HS-27A (cell line): Measurements from ENCODE around the gene RASSF5.
"Not testable (repeated sequence)": the region's sequence is repeated elsewhere in the genome, so short reads cannot be mapped to it uniquely, and the experiment has no call there.

ENCODE experiments used
- DNase-seq: peaks from one replicate; pipeline ENCODE4 v3.0.0-alpha.2; 2012; ENCODE audit warnings: low read depth, missing footprints

RASSF5 gene

DNA sequence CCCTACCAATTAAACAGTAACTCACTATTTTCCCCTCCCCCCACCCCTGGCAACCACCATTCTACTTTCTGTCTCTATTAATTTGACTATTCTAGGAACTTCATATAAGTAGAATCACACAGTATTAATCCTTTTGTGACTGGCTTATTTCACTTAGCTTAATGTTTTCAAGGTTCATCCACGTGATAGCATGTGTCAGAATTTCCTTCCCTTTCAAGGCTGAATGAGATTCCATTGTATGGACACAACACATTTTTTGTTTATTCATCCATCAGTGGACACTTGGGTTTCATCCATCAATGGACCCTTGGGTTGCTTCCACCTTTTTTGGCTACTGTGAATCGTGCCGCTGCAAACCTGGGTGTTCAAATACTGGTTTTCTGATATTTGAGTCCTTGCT lies 63.2 kb downstream of the RASSF5 start:
- DNase-seq = no peak

- no peak for DNase-seq
Measured at GRCh38 chr1:206572835-206573234, 65.5 kb downstream of the RASSF5 start.

GRCh38 chr1:206573319-206573718 lies 66.0 kb downstream of the RASSF5 start:
- DNase-seq = no peak

DNA sequence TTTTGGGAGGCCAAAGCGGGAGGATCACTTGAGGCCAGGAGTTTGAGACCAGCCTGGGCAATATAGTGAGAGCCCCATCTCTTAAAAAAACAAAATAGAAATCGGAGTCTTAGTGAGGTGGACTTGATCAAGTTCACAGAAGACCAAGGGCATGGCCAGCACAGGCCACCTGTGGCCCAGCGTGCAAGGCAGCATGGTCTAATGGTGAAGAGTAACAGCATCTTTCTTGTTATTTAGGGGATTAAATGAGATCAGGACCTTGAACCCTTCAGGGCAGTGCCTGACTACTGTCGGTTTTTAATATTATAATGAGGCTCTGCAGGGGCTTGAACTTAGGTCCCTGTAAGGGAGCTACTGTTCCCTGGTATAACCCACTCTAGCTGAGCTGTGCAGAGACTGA lies 66.4 kb downstream of the RASSF5 start:
- DNase-seq = no peak

DNA sequence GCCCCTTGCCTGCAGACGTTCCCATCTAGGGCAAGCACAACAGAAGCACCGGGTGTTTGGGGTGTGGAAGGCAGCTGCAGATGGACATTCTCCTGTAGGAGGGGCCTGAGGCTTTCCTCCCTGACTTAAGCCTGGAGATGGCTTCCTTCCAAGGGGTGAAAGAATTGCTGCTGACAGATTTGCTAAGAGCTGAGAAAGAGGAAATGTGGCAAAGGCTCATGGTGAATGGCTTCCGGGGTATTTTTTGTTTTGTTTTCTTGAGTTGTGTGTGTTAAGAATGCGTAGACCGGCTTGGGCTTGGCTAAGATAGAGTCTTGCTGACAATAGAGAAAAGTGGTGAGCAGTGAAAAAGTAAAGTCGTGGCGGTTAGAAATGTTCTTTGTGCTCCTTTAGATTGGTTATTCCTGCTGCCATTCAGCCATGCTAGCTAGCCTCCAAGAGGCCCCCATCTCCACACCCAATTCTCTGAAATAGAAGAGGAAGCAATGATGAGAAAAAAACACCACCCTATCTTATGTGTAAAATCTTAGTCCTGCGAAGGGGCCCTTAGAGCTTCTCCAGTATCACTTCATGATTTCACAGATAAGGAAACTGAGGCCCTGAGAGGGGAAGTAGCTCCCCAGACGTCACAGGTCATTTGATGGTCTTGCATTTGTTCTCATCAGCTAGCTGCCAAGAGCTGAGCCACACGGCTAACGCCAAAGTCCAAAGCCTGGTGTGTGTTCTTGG lies 68.0 kb downstream of the RASSF5 start:
- DNase-seq = no peak

GRCh38 chr1:206575894-206576737 lies 68.8 kb downstream of the RASSF5 start:
- DNase-seq = no peak

- DNase-seq = no peak
Measured at GRCh38 chr1:206577626-206578025, 70.3 kb downstream of the RASSF5 start.

DNA sequence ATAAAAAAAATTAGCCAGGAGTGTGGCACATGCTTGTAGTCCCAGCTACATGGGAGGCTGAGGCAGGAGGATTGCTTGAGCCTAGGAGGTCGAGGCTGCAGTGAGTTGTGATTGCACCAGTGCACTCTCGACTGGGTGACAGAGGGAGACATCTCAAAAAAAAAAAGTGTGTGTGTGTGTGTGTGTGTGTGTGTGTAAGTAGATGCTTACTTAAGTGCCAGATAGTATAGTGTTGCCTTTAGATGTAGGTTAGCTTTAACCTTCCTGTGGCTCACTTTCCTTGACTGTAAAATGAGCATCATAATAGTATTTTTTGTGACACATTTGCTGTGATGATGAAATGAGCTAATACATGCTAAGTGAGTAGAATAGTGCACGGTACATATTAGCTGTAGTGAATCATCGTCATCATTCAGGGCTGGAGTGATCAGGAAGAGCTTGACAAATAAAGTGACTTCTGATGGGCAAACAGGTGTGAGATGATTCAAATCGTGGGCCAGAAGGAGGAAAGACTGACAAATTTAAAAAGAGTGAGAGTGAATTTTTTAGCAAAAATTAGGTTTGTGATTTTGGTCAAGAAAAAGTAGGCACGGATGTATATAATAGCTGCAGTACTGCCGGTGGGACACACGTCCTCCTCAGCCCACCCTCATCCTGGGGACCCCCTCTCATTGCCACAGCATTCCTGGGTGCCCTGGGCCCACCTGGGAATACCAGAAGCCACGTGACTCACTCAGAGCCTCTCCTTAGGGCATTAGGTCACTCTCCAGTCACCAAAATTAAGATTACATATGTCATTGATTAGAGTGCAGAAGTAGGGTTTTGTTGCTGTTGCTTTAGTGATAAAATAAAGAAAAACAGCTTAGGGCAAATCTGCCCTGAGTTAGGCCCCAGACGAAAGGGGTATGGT lies 71.0 kb downstream of the RASSF5 start:
- DNase-seq = no peak

DNA sequence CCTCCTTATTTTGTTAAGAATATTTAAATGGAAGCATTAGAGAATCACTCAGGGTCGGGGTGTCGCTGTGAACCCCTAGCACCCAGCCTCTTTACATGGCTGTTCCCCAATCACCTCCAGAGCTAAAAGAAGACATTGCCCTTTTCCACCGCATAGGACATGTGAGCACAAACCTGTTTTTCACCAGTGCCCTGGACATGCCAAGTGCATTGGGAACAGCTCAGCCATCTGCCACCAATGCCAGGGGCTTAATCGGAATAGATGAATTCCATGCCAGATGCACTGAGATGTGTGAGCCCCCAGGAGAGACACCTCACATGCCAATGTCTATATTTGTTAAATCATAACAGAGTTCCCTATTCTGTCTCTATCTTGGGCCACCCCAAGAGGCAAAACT lies 71.6 kb downstream of the RASSF5 start:
- no peak for DNase-seq

DNA sequence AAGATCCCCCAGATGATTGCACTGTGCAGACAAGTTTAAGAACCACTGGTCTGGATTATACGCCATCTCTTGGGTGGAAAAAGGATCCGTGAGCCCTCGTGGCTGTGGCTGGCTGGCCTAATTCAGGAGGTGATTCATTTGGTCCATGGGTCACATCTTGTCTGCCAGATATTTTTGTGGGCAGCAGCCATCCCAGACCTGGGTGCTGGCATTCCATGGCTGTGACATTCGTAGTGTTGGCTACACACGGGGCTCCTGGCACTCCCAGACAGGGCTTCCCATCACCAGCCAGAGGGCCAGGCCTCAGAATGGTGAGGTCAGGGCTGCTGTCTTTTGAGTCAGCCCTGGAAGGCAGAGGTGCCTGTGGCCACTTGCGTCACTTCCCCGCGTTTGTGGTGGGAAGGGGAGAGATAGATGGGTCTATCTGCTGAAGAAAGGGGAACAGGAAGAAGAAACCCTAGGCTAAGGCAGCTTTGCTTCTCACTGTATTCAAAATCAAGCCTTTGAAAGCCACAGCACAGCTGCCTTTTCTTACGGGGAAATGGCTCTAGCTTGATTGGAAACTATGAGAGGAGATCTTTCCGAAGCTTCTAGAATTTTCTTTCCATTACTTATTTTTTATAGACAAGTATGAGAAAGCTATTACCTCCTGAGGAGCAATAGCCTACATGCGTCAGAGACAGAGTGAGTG lies 72.6 kb downstream of the RASSF5 start:
- no peak for DNase-seq

GRCh38 chr1:206580438-206581113 lies 73.2 kb downstream of the RASSF5 start:
- no peak for DNase-seq

DNA sequence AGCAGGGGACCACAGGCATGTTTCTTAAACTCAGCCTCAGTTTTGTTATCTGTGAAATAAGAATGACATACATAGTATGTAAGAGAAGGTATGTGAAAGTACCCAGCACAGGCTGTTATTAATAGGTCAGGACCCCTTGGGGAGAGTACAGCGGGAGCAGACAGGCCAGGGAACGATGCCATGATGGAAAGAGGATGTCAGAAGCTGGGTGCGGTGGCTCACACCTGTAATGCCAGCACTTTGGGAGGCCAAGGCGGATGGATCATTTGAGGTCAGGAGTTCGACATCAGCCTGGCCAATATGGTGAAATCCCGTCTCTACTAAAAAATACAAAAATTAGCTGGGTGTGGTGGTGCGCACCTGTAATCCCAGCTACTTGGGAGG lies 73.8 kb downstream of the RASSF5 start:
- DNase-seq = not testable (repeated sequence)

DNA sequence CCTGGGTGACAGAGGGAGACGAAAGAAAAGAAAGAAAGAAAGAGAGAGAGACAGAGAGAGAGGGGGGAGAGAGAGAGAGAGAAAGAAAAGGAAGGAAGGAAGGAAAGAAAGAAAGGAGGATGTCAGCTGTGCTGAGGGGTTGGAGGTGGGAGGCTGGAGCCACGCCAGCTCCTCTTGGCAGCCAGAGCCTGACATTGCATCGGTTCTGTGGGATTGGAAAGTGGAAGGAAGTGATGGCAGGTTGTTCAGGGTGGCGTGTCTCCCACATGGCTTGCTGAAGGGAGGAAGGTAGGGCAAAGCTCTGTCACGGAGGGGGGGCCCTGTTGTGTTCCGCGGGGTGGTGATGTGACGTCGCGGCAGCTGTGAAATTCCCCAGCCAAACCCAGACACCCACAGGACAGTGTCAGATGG lies 74.2 kb downstream of the RASSF5 start:
- no peak for DNase-seq

DNA sequence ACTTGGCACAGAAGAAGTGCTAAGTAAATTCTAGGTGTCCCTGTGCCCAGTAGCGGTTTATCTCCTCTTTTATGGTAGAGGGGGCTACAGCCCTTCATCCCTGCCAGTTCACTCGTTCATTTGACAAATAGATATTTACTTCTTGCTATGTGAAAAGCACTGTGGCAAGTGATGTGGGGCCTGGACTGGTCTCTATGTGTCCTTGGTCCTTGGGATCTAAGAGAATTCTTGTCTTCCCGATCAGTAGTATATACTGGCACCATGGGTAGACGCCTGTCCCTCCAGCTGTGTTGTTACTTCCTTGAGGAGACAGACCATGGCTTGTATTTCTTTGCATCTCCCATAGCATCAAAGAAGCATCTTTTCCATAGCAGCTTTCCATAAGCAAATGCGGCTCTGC lies 75.2 kb downstream of the RASSF5 start:
- DNase-seq = no peak

GRCh38 chr1:206582971-206583706 lies 75.8 kb downstream of the RASSF5 start:
- no peak for DNase-seq

DNA sequence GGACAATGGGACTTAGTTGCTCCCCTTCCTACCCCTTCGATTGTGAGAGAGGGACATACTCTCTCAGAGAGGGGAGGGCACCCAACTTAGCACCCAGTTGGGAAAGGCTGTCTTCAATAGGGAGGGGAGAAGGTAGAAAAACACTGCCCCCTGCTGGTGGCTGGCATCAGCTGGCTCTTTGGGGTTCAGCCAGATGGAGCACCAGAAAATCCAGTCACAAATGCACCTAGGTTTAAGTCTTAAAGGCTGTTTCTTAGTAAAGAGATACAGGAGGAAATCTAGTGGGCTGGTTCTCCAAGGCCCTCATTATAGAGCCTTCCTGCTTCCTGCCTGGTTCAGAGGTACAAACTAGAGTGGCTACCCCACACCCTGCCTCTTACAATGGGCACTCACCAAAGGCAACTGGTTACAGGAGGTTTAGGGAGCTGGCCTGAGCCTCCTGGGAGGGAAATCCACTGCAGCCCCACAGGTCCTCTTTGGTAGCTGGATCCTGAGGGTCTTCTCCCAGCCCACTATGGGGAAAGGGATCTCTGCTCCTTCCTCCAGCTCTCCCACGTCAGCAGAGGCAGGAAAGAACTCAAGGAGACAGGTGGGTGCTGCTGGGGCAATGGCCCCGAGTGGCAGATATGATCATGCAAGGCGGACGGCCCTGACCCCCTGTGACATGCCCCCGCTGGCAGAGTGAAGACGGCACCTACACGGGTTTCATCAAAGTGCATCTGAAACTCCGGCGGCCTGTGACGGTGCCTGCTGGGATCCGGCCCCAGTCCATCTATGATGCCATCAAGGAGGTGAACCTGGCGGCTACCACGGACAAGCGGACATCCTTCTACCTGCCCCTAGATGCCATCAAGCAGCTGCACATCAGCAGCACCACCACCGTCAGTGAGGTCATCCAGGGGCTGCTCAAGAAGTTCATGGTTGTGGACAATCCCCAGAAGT lies 76.6 kb downstream of the RASSF5 start:
- DNase-seq = peak; percentile 51

- no peak for DNase-seq
Measured at GRCh38 chr1:206584683-206585082, 77.4 kb downstream of the RASSF5 start.

GRCh38 chr1:206586501-206587445 lies 79.4 kb downstream of the RASSF5 start:
- DNase-seq = no peak
